Esophagus squamous epithelium (tissue), 5 donors: Measurements from ENCODE around the gene FUT9. TPM values are rescaled to one million over a fixed set of nuclear protein-coding genes. Genes with fewer than 3 reads are reported as not detected.

Source experiments
- DNase-seq: peaks from one replicate; lab custom pipeline; 2025; lab: John Stamatoyannopoulos, UW
- H3K27ac ChIP-seq, 4 donors: fragments of 200-600 bp; sonication (generic); one replicate each; pipeline ENCODE4 v1.5.1; 2016 to 2019; ENCODE audit warnings: mild to moderate bottlenecking in 1 of 4
- H3K27me3 ChIP-seq, 4 donors: fragments of 200-600 bp; sonication (generic); 1 replicate in 3 of 4; 2 replicates in 1 of 4; pipeline versions ENCODE4 v1.5.1 to v1.6.0; 2017 to 2021; ENCODE audit warnings: antibody characterized with exemption in 1 of 4
- H3K36me3 ChIP-seq, 3 donors: fragments of 200-600 bp; sonication (generic); one replicate each; pipeline ENCODE4 v1.5.1; 2016 to 2019
- H3K4me1 ChIP-seq, 3 donors: fragments of 200-600 bp; sonication (generic); one replicate each; pipeline ENCODE4 v1.5.1; 2017 to 2019
- H3K4me3 ChIP-seq, 4 donors: fragments of 200-600 bp; sonication (generic); 1 replicate in 3 of 4; 2 replicates in 1 of 4; pipeline ENCODE4 v1.5.1; 2016 to 2019; ENCODE audit warnings: mild to moderate bottlenecking in 2 of 4, moderate library complexity in 1 of 4
- H3K9me3 ChIP-seq, 3 donors: fragments of 200-600 bp; sonication (generic); one replicate each; pipeline ENCODE4 v1.5.1; 2016 to 2019
- CTCF ChIP-seq, 6 experiments: fragments of 450-650 bp in 4 of 6; fragments of 200-600 bp in 2 of 6; sonication (generic) in 2 of 6; IDR thresholded peaks; one replicate each; pipeline ENCODE4 v1.5.1; 2016 to 2019; ENCODE audit warnings: antibody characterized with exemption in 6 of 6, mild to moderate bottlenecking in 4 of 6, moderate library complexity in 4 of 6
- POLR2A ChIP-seq, 4 donors: fragments of 450-650 bp; IDR thresholded peaks; one replicate each; pipeline ENCODE4 v1.6.1; 2017; ENCODE audit warnings: antibody characterized with exemption in 4 of 4, mild to moderate bottlenecking in 4 of 4, moderate library complexity in 3 of 4
- WGBS, 2 donors: methylation state at CpG; one replicate each; pipeline ENCODE4 v1.1.5; 2018; 5-methylcytosine and 5-hydroxymethylcytosine counted together
- intact Hi-C: fragments of 100-400 bp; cut with DNase I; formaldehyde crosslinking; loops from one replicate; pipeline ENCODE4 v1.15.0; 2022
- total RNA-seq, 4 donors: library from RNA; depleted of rRNA; stranded (reverse); fragments of >200 nt; gene quantifications; one replicate each; pipeline ENCODE4 v1.1.0, GENCODE V29; 2016
- donor health status: DM: yes; HTN: yes; CAD: no.

The FUT9 gene
- total RNA-seq, 4 donors from 2014 or later, result not detected

- Histone ChIP-seq H3K9me3 (peaks cover 0 to 31% (median 0%) of the 10 kb centered on the region in 3 donors), H3K36me3 (no peaks in the 10 kb centered on the region), H3K27me3 (no peaks in the 10 kb centered on the region), H3K4me1 (no peaks in the 10 kb centered on the region), H3K27ac (no peak overlapping the region), H3K4me3 (no peak overlapping the region)
- no peak for DNase-seq
- no peak for TF ChIP-seq POLR2A (IDR thresholded peaks at IDR 0.05)
- no peak for TF ChIP-seq CTCF (IDR thresholded peaks at IDR 0.05)
- WGBS, 2 donors, result 58 to 78% methylated on average over 4 of the region's 4 CpGs
- intact Hi-C loops, result no loop called here
Measured at GRCh38 chr6:95994151-95994550, 21.6 kb upstream of the FUT9 start.

GRCh38 chr6:95998133-95998532 is 17.6 kb upstream of the FUT9 start:
- Histone ChIP-seq H3K27me3 (no peaks in the 10 kb centered on the region), H3K9me3 (peaks cover 0 to 10% (median 3%) of the 10 kb centered on the region in 3 donors), H3K4me3 (no peak overlapping the region), H3K4me1 (no peaks in the 10 kb centered on the region), H3K27ac (no peak overlapping the region), H3K36me3 (no peaks in the 10 kb centered on the region)
- no peak for DNase-seq
- TF ChIP-seq CTCF (IDR thresholded peaks at IDR 0.05), result no peak
- no peak for TF ChIP-seq POLR2A (IDR thresholded peaks at IDR 0.05)
- intact Hi-C loops, result no loop called here
- WGBS, 2 donors, result 51 to 54% methylated on average over 3 of the region's 3 CpGs

- intact Hi-C loops, result no loop called here
- Histone ChIP-seq H3K27me3 (no peaks in the 10 kb centered on the region), H3K4me1 (no peaks in the 10 kb centered on the region), H3K27ac (no peak overlapping the region), H3K36me3 (no peaks in the 10 kb centered on the region), H3K4me3 (no peak overlapping the region), H3K9me3 (peaks cover 0 to 10% (median 3%) of the 10 kb centered on the region in 3 donors)
- no peak for DNase-seq
- WGBS, 2 donors, result 70 to 100% methylated on average over 1 to 2 of the region's 8 CpGs
- TF ChIP-seq CTCF (IDR thresholded peaks at IDR 0.05) (no peak), POLR2A (IDR thresholded peaks at IDR 0.05) (no peak)
Measured at GRCh38 chr6:96001891-96002575, 13.7 kb upstream of the FUT9 start.

- H3K9me3 ChIP-seq, result peaks cover 0 to 10% (median 3%) of the 10 kb centered on the region in 3 donors
- no CpG with 5 or more reads among the region's 3 CpGs for whole genome bisulfite sequencing, 2 donors
Measured at GRCh38 chr6:96002576-96002910, 13.2 kb upstream of the FUT9 start.

More at GRCh38 chr6:96002576-96002910, 13.2 kb upstream of the FUT9 start:
- no peaks in the 10 kb centered on the region for H3K27me3 ChIP-seq
- TF ChIP-seq POLR2A (IDR thresholded peaks at IDR 0.05) (no peak), CTCF (IDR thresholded peaks at IDR 0.05) (no peak)
- no peak overlapping the region for H3K4me3 ChIP-seq
- no peaks in the 10 kb centered on the region for H3K4me1 ChIP-seq
- H3K36me3 ChIP-seq, result no peaks in the 10 kb centered on the region
- H3K27ac ChIP-seq, result no peak overlapping the region
- no peak for DNase-seq
- intact Hi-C loops, result no loop called here
